Ascending aorta (tissue), 2 donors: ENCODE measurements around the gene TPRX2. TPM values are rescaled to one million over a fixed set of nuclear protein-coding genes. Genes with fewer than 3 reads are reported as not detected.

Experiments
- DNase-seq, 2 donors: peaks; one replicate each; pipeline ENCODE4 v3.0.0-alpha.2; 2019; ENCODE audit warnings: low spot score in 2 of 2
- H3K27ac ChIP-seq, 2 donors: fragments of 200-600 bp; sonication (generic); one replicate each; pipeline ENCODE4 v1.5.1; 2016 to 2017; ENCODE audit warnings: mild to moderate bottlenecking in 1 of 2
- H3K27me3 ChIP-seq: fragments of 200-600 bp; sonication (generic); one replicate; pipeline ENCODE4 v1.5.1; 2017
- H3K36me3 ChIP-seq, 2 donors: fragments of 200-600 bp; sonication (generic); one replicate each; pipeline ENCODE4 v1.5.1; 2016
- H3K4me1 ChIP-seq, 2 donors: fragments of 200-600 bp; sonication (generic); one replicate each; pipeline ENCODE4 v1.5.1; 2016 to 2017; ENCODE audit warnings: mild to moderate bottlenecking in 1 of 2
- H3K4me3 ChIP-seq, 2 donors: fragments of 200-600 bp; sonication (generic); one replicate each; pipeline ENCODE4 v1.5.1; 2016 to 2017; ENCODE audit warnings: mild to moderate bottlenecking in 1 of 2
- H3K9me3 ChIP-seq, 2 donors: fragments of 200-600 bp; sonication (generic); one replicate each; pipeline ENCODE4 v1.5.1; 2016
- intact Hi-C: fragments of 100-400 bp; cut with DNase I; formaldehyde crosslinking; loops from one replicate; pipeline ENCODE4 v1.15.1; 2023
- total RNA-seq: library from RNA; depleted of rRNA; stranded (reverse); fragments of >200 nt; gene quantifications from one replicate; pipeline ENCODE4 v1.1.0, GENCODE V29; 2016
- TF ChIP-seq, protein P1 (sequence below), 3 experiments: fragments of 200-600 bp in 2 of 3; fragments of 450-650 bp in 1 of 3; sonication (generic) in 2 of 3; IDR thresholded peaks; one replicate each; pipeline ENCODE4 v1.5.1; 2016 to 2019; ENCODE audit warnings: antibody characterized with exemption in 3 of 3, mild to moderate bottlenecking in 1 of 3, moderate library complexity in 1 of 3

TPRX2 gene
- total RNA-seq, 1 donor from 2014 or later: not detected

DNA sequence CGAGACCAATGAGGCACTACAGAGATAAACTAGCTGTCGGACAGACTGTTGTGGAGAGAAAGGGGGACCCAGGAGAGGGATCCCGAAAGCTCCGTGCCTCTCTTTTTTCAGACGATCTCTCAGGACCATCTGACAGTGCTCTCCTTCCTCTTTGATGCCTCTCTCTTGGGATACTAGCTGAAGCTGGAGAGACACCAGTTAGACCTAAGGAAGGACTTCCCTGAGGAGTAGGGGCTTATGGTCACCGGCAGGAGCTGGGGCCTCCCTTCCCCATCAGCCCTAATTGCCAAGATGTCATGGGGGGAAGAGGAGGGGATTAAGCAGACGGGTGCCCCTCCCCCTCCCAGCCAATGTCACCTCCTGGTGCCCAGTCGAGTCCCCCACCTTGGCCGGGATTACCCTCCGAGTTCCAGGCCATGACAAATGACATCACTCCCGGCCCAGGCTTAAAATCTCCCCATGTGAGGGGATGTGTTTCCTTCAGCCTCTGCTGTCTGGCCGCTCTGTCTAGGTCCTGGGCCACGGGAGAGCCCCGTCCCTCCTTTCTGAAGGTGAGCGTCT is 37.5 kb upstream of the TPRX2 start, which contains the start of gene CRX:
Gene CRX, plus strand, starts transcription at position 478 of the 561 bp plus-strand sequence. CDS start 12,507 bp downstream, outside the sequence.
- Histone ChIP-seq H3K4me3 (no peak within 1 kb of the TSS), H3K4me1 (no peaks in the 10 kb centered on the region), H3K27me3 (no peaks in the 10 kb centered on the region), H3K9me3 (no peaks in the 10 kb centered on the region), H3K27ac (no peak within 1 kb of the TSS), H3K36me3 (no peaks in the 10 kb centered on the region)
- TF ChIP-seq, protein P1, sequence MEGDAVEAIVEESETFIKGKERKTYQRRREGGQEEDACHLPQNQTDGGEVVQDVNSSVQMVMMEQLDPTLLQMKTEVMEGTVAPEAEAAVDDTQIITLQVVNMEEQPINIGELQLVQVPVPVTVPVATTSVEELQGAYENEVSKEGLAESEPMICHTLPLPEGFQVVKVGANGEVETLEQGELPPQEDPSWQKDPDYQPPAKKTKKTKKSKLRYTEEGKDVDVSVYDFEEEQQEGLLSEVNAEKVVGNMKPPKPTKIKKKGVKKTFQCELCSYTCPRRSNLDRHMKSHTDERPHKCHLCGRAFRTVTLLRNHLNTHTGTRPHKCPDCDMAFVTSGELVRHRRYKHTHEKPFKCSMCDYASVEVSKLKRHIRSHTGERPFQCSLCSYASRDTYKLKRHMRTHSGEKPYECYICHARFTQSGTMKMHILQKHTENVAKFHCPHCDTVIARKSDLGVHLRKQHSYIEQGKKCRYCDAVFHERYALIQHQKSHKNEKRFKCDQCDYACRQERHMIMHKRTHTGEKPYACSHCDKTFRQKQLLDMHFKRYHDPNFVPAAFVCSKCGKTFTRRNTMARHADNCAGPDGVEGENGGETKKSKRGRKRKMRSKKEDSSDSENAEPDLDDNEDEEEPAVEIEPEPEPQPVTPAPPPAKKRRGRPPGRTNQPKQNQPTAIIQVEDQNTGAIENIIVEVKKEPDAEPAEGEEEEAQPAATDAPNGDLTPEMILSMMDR (IDR thresholded peaks at IDR 0.05): no peak
- intact Hi-C loops: no loop called here
- no peak for DNase-seq

DNA sequence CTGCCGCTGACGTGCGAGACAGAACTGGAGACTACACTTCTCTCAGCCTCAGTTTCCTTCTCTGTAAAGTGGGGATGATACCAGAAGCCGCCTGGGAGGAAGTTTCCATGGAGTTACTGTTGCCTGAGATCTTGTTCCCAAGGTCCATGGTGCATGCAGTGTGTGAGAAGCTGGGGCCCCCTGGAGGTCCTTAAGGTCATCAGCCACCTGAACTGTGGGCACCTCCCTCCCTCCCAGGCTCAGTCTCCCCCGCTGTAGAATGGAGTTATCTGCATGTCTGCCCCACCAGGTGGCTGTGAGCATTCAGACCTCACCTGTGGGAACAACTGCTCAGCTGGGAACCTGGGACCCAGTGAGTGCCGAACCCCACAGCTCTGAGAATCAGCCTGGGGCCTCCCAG is 34.6 kb upstream of the TPRX2 start:
- TF ChIP-seq, protein P1 (IDR thresholded peaks at IDR 0.05): no peak
- Histone ChIP-seq H3K9me3 (peaks cover 0 to 3% of the 10 kb centered on the region in 2 donors), H3K4me3 (no peak overlapping the region), H3K27me3 (no peaks in the 10 kb centered on the region), H3K27ac (no peak overlapping the region), H3K4me1 (no peaks in the 10 kb centered on the region), H3K36me3 (no peaks in the 10 kb centered on the region)
- intact Hi-C loops: no loop called here
- no peak for DNase-seq

DNA sequence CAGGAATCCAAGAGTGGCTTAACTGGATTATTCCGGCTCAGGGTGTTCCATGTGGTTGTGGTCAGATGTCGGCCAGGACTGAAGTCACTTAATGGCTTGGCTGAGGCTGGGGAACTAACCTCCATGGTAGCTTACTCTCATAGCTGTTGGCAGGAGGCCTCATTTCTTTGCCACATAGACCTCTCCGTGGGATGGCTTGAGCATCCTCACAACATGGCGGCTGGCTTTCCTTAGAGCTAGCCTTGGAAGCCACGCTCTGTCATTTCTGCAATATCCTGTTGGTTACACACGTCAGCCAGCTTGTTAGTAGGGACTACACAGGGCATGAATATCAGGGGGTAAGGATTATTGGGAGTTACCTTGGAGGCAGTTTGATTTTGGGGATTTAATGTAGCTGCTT is 32.2 kb upstream of the TPRX2 start:
- intact Hi-C loops: no loop called here
- DNase-seq: no peak
- no peaks in the 10 kb centered on the region for H3K27me3 ChIP-seq
- no peaks in the 10 kb centered on the region for H3K4me1 ChIP-seq
- TF ChIP-seq, protein P1 (IDR thresholded peaks at IDR 0.05): no peak
- H3K27ac ChIP-seq: no peak overlapping the region
- peaks cover 0 to 3% of the 10 kb centered on the region in 2 donors for H3K9me3 ChIP-seq
- no peaks in the 10 kb centered on the region for H3K36me3 ChIP-seq
- H3K4me3 ChIP-seq: no peak overlapping the region

DNA sequence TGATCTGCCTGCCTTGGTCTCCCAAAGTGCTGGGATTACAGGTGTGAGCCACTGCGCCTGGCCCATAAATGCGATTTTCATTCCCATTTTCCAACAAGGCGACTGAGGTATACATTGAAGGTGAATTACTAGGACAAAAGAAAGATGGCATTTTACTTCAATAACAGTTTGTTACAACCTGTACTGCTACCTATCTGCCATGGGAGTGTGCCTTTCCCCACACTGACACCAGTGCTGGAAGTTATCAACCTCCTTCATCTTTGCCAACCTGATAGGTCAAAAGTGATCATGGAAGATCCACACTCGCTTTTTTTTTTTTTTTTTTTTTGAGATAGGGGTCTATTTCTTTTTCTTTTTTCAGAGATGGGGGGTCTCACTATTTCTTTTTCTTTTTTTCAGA is 26.3 kb upstream of the TPRX2 start:
- no peaks in the 10 kb centered on the region for H3K27me3 ChIP-seq
- intact Hi-C loops: no loop called here
- TF ChIP-seq, protein P1 (IDR thresholded peaks at IDR 0.05): no peak
- H3K4me1 ChIP-seq: no peaks in the 10 kb centered on the region
- no peaks in the 10 kb centered on the region for H3K36me3 ChIP-seq
- no peaks in the 10 kb centered on the region for H3K9me3 ChIP-seq
- no peak overlapping the region for H3K27ac ChIP-seq
- H3K4me3 ChIP-seq: no peak overlapping the region
- DNase-seq: no peak

DNA sequence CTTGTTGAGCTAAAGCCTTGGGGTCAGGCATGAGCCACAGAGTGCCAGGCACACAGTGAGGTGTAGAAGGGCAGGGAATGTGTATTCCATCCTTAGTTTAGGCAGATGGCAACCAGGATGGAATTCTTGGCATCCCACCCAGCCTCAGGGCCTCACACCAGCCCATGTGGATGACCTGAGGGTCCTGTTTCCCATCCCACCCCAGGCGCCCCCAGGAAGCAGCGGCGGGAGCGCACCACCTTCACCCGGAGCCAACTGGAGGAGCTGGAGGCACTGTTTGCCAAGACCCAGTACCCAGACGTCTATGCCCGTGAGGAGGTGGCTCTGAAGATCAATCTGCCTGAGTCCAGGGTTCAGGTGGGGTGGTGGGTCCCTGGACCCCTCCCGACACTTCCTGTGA is 23.0 kb upstream of the TPRX2 start:
- Histone ChIP-seq H3K9me3 (no peaks in the 10 kb centered on the region), H3K27ac (no peak overlapping the region), H3K36me3 (no peaks in the 10 kb centered on the region), H3K27me3 (no peaks in the 10 kb centered on the region), H3K4me1 (no peaks in the 10 kb centered on the region), H3K4me3 (no peak overlapping the region)
- TF ChIP-seq, protein P1 (IDR thresholded peaks at IDR 0.05): no peak
- intact Hi-C loops: no loop called here
- no peak for DNase-seq

DNA sequence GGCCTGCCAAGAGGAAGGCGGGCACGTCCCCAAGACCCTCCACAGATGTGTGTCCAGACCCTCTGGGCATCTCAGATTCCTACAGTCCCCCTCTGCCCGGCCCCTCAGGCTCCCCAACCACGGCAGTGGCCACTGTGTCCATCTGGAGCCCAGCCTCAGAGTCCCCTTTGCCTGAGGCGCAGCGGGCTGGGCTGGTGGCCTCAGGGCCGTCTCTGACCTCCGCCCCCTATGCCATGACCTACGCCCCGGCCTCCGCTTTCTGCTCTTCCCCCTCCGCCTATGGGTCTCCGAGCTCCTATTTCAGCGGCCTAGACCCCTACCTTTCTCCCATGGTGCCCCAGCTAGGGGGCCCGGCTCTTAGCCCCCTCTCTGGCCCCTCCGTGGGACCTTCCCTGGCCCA is 19.6 kb upstream of the TPRX2 start:
- no peaks in the 10 kb centered on the region for H3K4me1 ChIP-seq
- H3K27me3 ChIP-seq: no peaks in the 10 kb centered on the region
- no peaks in the 10 kb centered on the region for H3K9me3 ChIP-seq
- H3K27ac ChIP-seq: no peak overlapping the region
- intact Hi-C loops: no loop called here
- DNase-seq: no peak
- H3K4me3 ChIP-seq: no peak overlapping the region
- no peaks in the 10 kb centered on the region for H3K36me3 ChIP-seq
- TF ChIP-seq, protein P1 (IDR thresholded peaks at IDR 0.05): no peak
